A673 (cell line): ENCODE results near the gene NSD2. TPM values are rescaled to one million over a fixed set of nuclear protein-coding genes. Genes with fewer than 3 reads are reported as not detected.

Experiments used
- BruUV-seq: library from RNA; stranded (reverse); fragments of 400-500 nt; replicated peaks from 2 replicates; lab custom pipeline; 2021; lab: Mats Ljungman, UMichigan
- CTCF ChIA-PET: fragments of 300-600 bp; sonication (Branson Sonifier 250); formaldehyde crosslinking; loops from one replicate; lab custom pipeline; 2022; ENCODE audit warnings: antibody characterized with exemption; lab: Charles Lee
- POLR2A ChIA-PET: fragments of 300-600 bp; sonication (Branson Sonifier 250); formaldehyde crosslinking; loops from one replicate; lab custom pipeline; 2022; ENCODE audit warnings: antibody characterized with exemption; ENCODE audit not compliant: low non-redundant PET; lab: Charles Lee
- DNase-seq: peaks from one replicate; pipeline ENCODE4 v3.0.0-alpha.2; 2015; ENCODE audit warnings: low spot score
- H3K27ac ChIP-seq: fragments of 200-600 bp; sonication (generic); 2 replicates; pipeline ENCODE4 v1.5.1; 2016; ENCODE audit warnings: mixed run types, low read depth, mild to moderate bottlenecking, mixed read lengths, antibody characterized with exemption, low read length; ENCODE audit not compliant: poor library complexity, severe bottlenecking
- H3K27me3 ChIP-seq: fragments of 200-600 bp; sonication (generic); replicated peaks from 2 replicates; pipeline ENCODE4 v1.6.1; 2017; ENCODE audit warnings: mixed run types, low read depth, mild to moderate bottlenecking, mixed read lengths, antibody characterized with exemption, low read length; ENCODE audit not compliant: insufficient read depth, poor library complexity
- H3K36me3 ChIP-seq: fragments of 200-600 bp; sonication (generic); 2 replicates; pipeline ENCODE4 v1.6.1; 2016; ENCODE audit warnings: mixed run types, mild to moderate bottlenecking, mixed read lengths, antibody characterized with exemption, low read length; ENCODE audit not compliant: insufficient read depth, poor library complexity, severe bottlenecking
- H3K4me1 ChIP-seq: fragments of 200-600 bp; sonication (generic); 2 replicates; pipeline ENCODE4 v1.6.1; 2017; ENCODE audit warnings: mixed run types, mild to moderate bottlenecking, mixed read lengths, antibody characterized with exemption, low read length; ENCODE audit not compliant: insufficient read depth, poor library complexity, severe bottlenecking
- H3K4me3 ChIP-seq: fragments of 200-600 bp; sonication (generic); 2 replicates; pipeline ENCODE4 v1.5.1; 2016; ENCODE audit warnings: low read depth, mixed run types, mild to moderate bottlenecking, mixed read lengths, low read length; ENCODE audit not compliant: poor library complexity, severe bottlenecking
- H3K9me3 ChIP-seq: fragments of 200-600 bp; sonication (generic); 2 replicates; pipeline ENCODE4 v1.6.1; 2016; ENCODE audit warnings: mixed run types, low read depth, mild to moderate bottlenecking, mixed read lengths, antibody characterized with exemption, low read length; ENCODE audit not compliant: poor library complexity, severe bottlenecking
- EZH2 ChIP-seq: fragments of 200-600 bp; sonication (generic); IDR thresholded peaks from 2 replicates; pipeline ENCODE4 v1.6.1; 2017; ENCODE audit warnings: borderline replicate concordance, low read depth, mild to moderate bottlenecking, mixed read lengths, antibody characterized with exemption, low read length; ENCODE audit not compliant: poor library complexity, severe bottlenecking
- intact Hi-C: fragments of 100-400 bp; cut with micrococcal nuclease; formaldehyde crosslinking; loops from one replicate; pipeline ENCODE4 v1.10.0; 2022; ENCODE audit not compliant: unreplicated experiment
- total RNA-seq: library from RNA; stranded (reverse); gene quantifications from 2 replicates; pipeline ENCODE4 v1.2.3, GENCODE V29; 2021
- TF ChIP-seq, protein P1 (sequence below): fragments of 300-800, 200-600 bp; sonication (generic); conservative IDR thresholded peaks from 2 replicates; pipeline ENCODE4 v1.5.1; 2017; ENCODE audit warnings: low read depth, mild to moderate bottlenecking, antibody characterized with exemption, low read length, moderate library complexity, mixed read lengths

Gene NSD2
- total RNA-seq, 1 experiment from 2014 or later: 227 TPM

DNA sequence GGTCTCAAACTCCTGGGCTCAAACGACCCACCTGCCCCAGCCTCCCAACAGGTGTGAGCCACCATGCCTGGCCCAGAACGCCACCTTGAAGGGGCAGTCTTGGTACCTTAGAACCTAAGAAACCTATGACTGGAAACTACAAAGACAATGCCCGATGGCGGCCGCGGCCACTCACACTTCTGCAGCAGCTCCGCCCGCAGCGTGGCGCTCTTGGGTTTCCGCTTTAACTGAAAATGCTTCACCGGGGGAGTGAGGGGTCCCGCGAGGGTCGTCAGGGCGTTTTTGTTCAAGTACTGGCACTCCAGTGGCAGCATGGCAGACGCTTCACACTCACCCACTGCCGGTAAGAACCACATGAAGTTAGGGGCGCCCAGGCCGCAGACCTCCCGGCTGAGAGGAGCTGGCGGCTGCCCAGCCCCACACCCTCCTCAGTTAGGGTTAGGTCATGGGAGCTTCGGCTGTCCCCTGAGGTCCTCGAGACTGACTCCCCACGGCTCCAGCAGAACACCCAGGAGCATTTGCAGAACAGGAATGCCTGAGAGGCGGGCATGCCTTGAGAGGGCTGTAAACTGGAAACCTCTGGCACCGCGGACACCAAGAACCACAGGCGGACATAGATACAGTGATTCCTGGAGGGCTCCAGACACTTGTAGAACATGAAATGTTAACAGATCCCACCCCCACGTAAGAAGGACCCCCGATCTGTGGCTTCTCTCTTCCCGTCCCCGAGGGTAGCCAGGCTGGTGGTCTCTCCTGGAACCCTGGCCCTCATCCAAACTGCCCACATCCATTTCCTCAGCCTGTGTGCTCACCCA, 118.5 kb downstream of the NSD2 start:
- no peak for TF ChIP-seq EZH2
- TF ChIP-seq, protein P1, sequence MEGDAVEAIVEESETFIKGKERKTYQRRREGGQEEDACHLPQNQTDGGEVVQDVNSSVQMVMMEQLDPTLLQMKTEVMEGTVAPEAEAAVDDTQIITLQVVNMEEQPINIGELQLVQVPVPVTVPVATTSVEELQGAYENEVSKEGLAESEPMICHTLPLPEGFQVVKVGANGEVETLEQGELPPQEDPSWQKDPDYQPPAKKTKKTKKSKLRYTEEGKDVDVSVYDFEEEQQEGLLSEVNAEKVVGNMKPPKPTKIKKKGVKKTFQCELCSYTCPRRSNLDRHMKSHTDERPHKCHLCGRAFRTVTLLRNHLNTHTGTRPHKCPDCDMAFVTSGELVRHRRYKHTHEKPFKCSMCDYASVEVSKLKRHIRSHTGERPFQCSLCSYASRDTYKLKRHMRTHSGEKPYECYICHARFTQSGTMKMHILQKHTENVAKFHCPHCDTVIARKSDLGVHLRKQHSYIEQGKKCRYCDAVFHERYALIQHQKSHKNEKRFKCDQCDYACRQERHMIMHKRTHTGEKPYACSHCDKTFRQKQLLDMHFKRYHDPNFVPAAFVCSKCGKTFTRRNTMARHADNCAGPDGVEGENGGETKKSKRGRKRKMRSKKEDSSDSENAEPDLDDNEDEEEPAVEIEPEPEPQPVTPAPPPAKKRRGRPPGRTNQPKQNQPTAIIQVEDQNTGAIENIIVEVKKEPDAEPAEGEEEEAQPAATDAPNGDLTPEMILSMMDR: no peak
- Histone ChIP-seq H3K36me3 (peaks cover 49% of the 10 kb centered on the region), H3K27me3 (no peaks in the 10 kb centered on the region), H3K4me1 (no peaks in the 10 kb centered on the region), H3K9me3 (no peaks in the 10 kb centered on the region), H3K4me3 (no peak overlapping the region), H3K27ac (no peak overlapping the region)
- no peak for DNase-seq
- BruUV-seq: no TSS peak
- intact Hi-C loops: no loop called here
- ChIA-PET POLR2A (no interaction called here), CTCF (no interaction called here)

DNA sequence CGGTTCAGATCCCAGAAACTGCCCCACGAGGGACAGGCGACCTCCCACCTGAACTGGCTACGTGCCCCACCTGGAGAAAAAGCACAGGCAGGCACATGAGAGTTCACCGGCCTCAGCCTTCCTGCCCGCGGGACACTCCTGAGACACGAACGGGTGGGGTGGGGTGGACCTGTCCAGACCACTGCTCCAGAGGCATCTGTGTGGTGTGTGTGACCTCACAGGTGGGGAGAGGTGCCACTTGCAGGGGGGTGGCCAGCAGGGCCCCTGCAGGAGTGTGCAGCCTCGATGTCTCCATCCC, 119.1 kb downstream of the NSD2 start:
- ChIA-PET POLR2A (no interaction called here), CTCF (no interaction called here)
- Histone ChIP-seq H3K9me3 (no peaks in the 10 kb centered on the region), H3K4me3 (no peak overlapping the region), H3K36me3 (peaks cover 44% of the 10 kb centered on the region), H3K4me1 (no peaks in the 10 kb centered on the region), H3K27me3 (no peaks in the 10 kb centered on the region), H3K27ac (no peak overlapping the region)
- BruUV-seq: no TSS peak
- DNase-seq: no peak
- no peak for TF ChIP-seq EZH2
- TF ChIP-seq, protein P1: no peak
- intact Hi-C loops: no loop called here

- H3K36me3 ChIP-seq: peaks cover 40% of the 10 kb centered on the region
- H3K27me3 ChIP-seq: no peaks in the 10 kb centered on the region
- intact Hi-C loops: no loop called here
- H3K4me1 ChIP-seq: no peaks in the 10 kb centered on the region
- no peak for TF ChIP-seq EZH2
- TF ChIP-seq, protein P1: no peak
- H3K4me3 ChIP-seq: no peak overlapping the region
- BruUV-seq: no TSS peak
- ChIA-PET POLR2A (no interaction called here), CTCF (no interaction called here)
- no peak overlapping the region for H3K27ac ChIP-seq
- H3K9me3 ChIP-seq: no peaks in the 10 kb centered on the region
- no peak for DNase-seq
Measured at GRCh38 chr4:1990676-1991075, 119.5 kb downstream of the NSD2 start.
